DOHH2 (cell line): ENCODE data around the gene RAB28.
A peak's percentile ranks its signal among the peaks of the same experiment; 100 is the strongest.

Experiments used
- H3F3A ChIP-seq: fragments of 200-600 bp; sonication (generic), shearing (Covaris generic); 2 replicates; pipeline ENCODE4 v1.6.0; 2016; ENCODE audit warnings: antibody characterized with exemption, mild to moderate bottlenecking; ENCODE audit not compliant: control insufficient read depth, insufficient read depth
- H3K27ac ChIP-seq: fragments of 200-600 bp; sonication (generic); 2 replicates; pipeline ENCODE4 v1.5.1; 2014; ENCODE audit warnings: low read depth, mild to moderate bottlenecking, low read length, moderate library complexity
- H3K27me3 ChIP-seq: fragments of 200-600 bp; sonication (generic); 2 replicates; pipeline ENCODE4 v1.6.1; 2014; ENCODE audit warnings: mild to moderate bottlenecking, low read length, mixed read lengths; ENCODE audit not compliant: control insufficient read depth
- H3K36me3 ChIP-seq: fragments of 200-600 bp; sonication (generic); 2 replicates; pipeline ENCODE4 v1.6.1; 2014; ENCODE audit warnings: mild to moderate bottlenecking, low read length, moderate library complexity, mixed read lengths; ENCODE audit not compliant: control insufficient read depth
- H3K4me1 ChIP-seq: fragments of 200-600 bp; sonication (generic); 2 replicates; pipeline ENCODE4 v1.6.1; 2014; ENCODE audit warnings: mild to moderate bottlenecking, low read length, mixed read lengths; ENCODE audit not compliant: control insufficient read depth
- H3K4me2 ChIP-seq: fragments of 200-600 bp; sonication (generic); 2 replicates; pipeline ENCODE4 v1.6.0; 2014; ENCODE audit warnings: mild to moderate bottlenecking, low read length, moderate library complexity
- H3K4me3 ChIP-seq: fragments of 200-600 bp; sonication (generic); 2 replicates; pipeline ENCODE4 v1.5.1; 2014; ENCODE audit warnings: mild to moderate bottlenecking, low read length, mixed read lengths
- H3K79me2 ChIP-seq: fragments of 200-600 bp; sonication (generic); 2 replicates; pipeline ENCODE4 v1.6.1; 2014; ENCODE audit warnings: mild to moderate bottlenecking, low read length, mixed read lengths; ENCODE audit not compliant: control insufficient read depth
- H3K9me2 ChIP-seq: fragments of 200-600 bp; sonication (generic); replicated peaks from 2 replicates; pipeline ENCODE4 v1.6.1; 2014; ENCODE audit warnings: mild to moderate bottlenecking, low read length, mixed read lengths; ENCODE audit not compliant: control insufficient read depth
- H3K9me3 ChIP-seq: fragments of 200-600 bp; sonication (generic); 2 replicates; pipeline ENCODE4 v1.6.1; 2014; ENCODE audit warnings: antibody characterized with exemption, low read length, mixed read lengths; ENCODE audit not compliant: control insufficient read depth, insufficient read depth
- H4K20me1 ChIP-seq: fragments of 200-600 bp; sonication (generic); 2 replicates; pipeline ENCODE4 v1.6.0; 2014; ENCODE audit warnings: low read depth, mild to moderate bottlenecking, antibody characterized with exemption, low read length, moderate library complexity; ENCODE audit not compliant: control insufficient read depth, insufficient read depth
- CTCF ChIP-seq: fragments of 200-600 bp; sonication (generic); IDR thresholded peaks from one replicate; pipeline ENCODE4 v1.5.1; 2014; ENCODE audit warnings: antibody characterized with exemption, mild to moderate bottlenecking, low read depth, low read length; ENCODE audit not compliant: poor library complexity, severe bottlenecking
- EZH2phosphoT487 ChIP-seq: fragments of 200-600 bp; sonication (generic); IDR thresholded peaks from 2 replicates; pipeline ENCODE4 v1.6.1; 2017; ENCODE audit warnings: borderline replicate concordance, mild to moderate bottlenecking, antibody characterized with exemption, low read length, moderate library complexity, mixed read lengths

The RAB28 gene

DNA sequence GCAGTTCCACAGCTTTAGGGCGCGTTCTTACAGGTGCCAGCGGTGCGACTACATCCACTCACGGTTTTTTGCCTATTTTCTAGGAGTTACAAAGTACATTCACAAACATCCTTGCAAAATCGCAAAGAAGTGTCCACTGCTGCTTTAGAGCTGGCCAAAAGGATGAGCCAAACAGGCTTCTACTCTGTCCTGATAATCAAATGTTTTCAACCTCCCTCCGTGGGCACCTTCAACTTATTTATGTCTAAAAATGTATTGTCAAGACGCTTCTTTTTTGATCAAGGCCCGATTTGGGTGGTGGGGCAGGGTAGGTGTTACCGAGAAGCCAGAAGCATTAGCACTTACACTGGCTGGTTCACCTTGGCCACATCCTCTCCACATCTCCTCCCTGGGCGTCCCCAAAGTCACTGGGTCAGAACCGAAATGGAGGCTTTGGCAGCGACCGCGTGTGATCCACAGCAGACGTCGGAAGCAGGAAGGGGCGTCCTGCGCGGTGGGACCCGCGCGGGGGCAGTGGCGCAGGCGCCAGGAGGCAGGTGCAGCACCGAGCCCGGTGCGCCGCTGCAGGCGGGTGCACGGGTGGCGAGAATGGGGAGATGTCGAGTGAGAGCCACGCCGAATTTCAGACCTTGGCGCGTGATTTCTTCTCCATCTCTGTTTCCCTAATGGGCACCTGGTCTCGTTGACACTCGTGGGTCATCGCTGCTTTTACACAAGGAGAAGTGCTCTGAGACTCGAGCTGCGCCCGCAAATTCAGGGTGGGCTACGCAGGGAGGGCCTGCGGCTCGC is 43.2 kb upstream of the RAB28 start:
- Histone ChIP-seq H3K4me3 (peak overlapping the region; percentile 20; the same call in 1 of the 2 replicates), H3K9me3 (peaks cover 3% of the 10 kb centered on the region; the same call in 1 of the 2 replicates), H3K36me3 (no peaks in the 10 kb centered on the region), H3K27me3 (peaks cover 57% of the 10 kb centered on the region), H4K20me1 (no peaks in the 10 kb centered on the region), H3K27ac (no peak overlapping the region), H3K4me1 (peaks cover 18% of the 10 kb centered on the region), H3K4me2 (peak overlapping the region; percentile 44), H3K9me2 (no peaks in the 10 kb centered on the region), H3F3A (no peaks in the 10 kb centered on the region), H3K79me2 (no peaks in the 10 kb centered on the region)
- TF ChIP-seq EZH2phosphoT487 (no peak; the same call in 1 of the 2 replicates), CTCF (no peak)

DNA sequence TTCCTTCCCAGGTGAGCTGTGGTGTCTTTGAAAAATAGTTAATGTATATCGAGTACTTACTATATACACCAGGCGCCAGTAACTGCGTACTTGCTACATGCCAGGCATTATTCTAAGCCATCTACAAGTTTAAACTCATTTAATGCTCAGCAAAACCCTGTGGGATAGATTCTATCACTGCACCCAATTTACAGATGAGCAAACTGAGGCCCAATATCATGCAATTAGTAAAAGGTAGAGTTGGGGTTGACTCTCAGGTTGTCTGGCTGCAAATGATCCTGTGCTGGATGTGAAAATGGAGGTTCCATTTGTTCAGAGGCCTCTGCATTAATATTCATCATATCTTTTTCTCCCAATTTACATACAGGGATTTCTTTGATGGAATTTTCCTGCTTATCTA is 42.5 kb upstream of the RAB28 start:
- no peak for TF ChIP-seq EZH2phosphoT487
- no peak overlapping the region for H3K4me3 ChIP-seq
- H3K79me2 ChIP-seq, result no peaks in the 10 kb centered on the region
- no peaks in the 10 kb centered on the region for H3F3A ChIP-seq
- H4K20me1 ChIP-seq, result no peaks in the 10 kb centered on the region
- no peak overlapping the region for H3K27ac ChIP-seq
- peaks cover 18% of the 10 kb centered on the region for H3K4me1 ChIP-seq
- peaks cover 3% of the 10 kb centered on the region; the same call in 1 of the 2 replicates for H3K9me3 ChIP-seq
- H3K27me3 ChIP-seq, result peaks cover 55% of the 10 kb centered on the region
- H3K4me2 ChIP-seq, result no peak overlapping the region
- no peaks in the 10 kb centered on the region for H3K36me3 ChIP-seq
- H3K9me2 ChIP-seq, result no peaks in the 10 kb centered on the region

DNA sequence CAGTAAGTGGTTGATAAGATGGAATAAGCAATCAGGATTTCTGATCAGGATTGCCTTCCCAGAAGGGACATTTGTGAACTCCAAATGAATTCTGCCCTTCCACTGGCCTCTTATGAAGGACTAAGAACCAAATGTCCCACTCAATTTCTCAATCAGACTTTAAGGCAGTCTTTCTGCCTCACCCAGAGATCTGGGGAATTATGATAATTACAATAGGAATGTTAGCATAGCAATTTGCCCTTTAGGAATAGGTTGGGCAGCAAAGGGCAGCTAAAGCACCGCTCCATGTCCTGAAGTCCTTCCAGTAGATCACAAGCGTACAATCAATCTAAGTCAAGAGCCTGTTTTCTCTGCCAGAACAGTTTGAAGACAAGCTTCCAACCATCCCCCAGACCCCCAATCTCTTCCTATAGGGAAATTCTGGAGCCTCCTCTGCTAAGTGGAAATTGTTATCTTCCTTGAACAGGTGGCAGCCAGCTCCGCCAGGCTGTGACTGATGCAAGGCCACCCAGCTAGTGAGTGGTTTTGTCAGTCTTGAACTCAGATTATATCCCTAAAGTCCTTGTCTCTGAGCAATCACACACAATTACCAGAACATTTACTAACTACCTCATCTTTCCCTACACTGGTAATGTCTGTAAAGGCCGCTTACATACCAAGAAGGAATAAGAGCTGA is 41.6 kb upstream of the RAB28 start:
- Histone ChIP-seq H3K9me3 (peaks cover 3% of the 10 kb centered on the region; the same call in 1 of the 2 replicates), H3K4me2 (no peak overlapping the region), H3K4me1 (peaks cover 18% of the 10 kb centered on the region), H3K27me3 (peaks cover 54% of the 10 kb centered on the region), H3K4me3 (no peak overlapping the region), H3F3A (no peaks in the 10 kb centered on the region), H3K79me2 (no peaks in the 10 kb centered on the region), H4K20me1 (no peaks in the 10 kb centered on the region), H3K36me3 (no peaks in the 10 kb centered on the region), H3K9me2 (no peaks in the 10 kb centered on the region), H3K27ac (no peak overlapping the region)
- TF ChIP-seq EZH2phosphoT487 (no peak), CTCF (no peak)
